Activated CD4-positive, CD25-positive, alpha-beta regulatory T cell treated with anti-CD3 and anti-CD28 coated beads, Interleukin-2, amount 50 U/mL, for 24 hours (primary cell): ENCODE measurements around the gene HIC2.
"Not testable (repeated sequence)": the region's sequence is repeated elsewhere in the genome, so short reads cannot be mapped to it uniquely, and the experiment has no call there.

Experiments
- ATAC-seq, 2 donors: fragments of 150-1000 bp; cut with Tn5 transposase; one replicate each; pipeline ENCODE4 v1.10.0; 2021; ENCODE audit warnings: mild to moderate bottlenecking in 1 of 2, moderate library complexity in 1 of 2

HIC2 gene

GRCh38 chr22:21450858-21451353, 33.7 kb downstream of the HIC2 start:
- ATAC-seq, result no peak

GRCh38 chr22:21451545-21452520, 34.7 kb downstream of the HIC2 start:
- ATAC-seq, result no peak

GRCh38 chr22:21452666-21453065, 35.5 kb downstream of the HIC2 start:
- not testable (repeated sequence) for ATAC-seq

GRCh38 chr22:21454998-21455333, 37.8 kb downstream of the HIC2 start:
- ATAC-seq, result not testable (repeated sequence)

GRCh38 chr22:21455334-21456089, 38.3 kb downstream of the HIC2 start:
- no peak for ATAC-seq

- no peak for ATAC-seq
These were observed 40.0 kb downstream of the HIC2 start for GRCh38 chr22:21457023-21457787.

GRCh38 chr22:21462672-21463071, 45.5 kb downstream of the HIC2 start:
- not testable (repeated sequence) for ATAC-seq

GRCh38 chr22:21467337-21468193, 50.4 kb downstream of the HIC2 start, which contains the start of gene TMEM191C:
TMEM191C (plus strand) TSS chr22:21467387; CDS start chr22:21467460, 73 bp downstream.
- ATAC-seq, result not testable (repeated sequence)

- peak; percentile 89 to 91 for ATAC-seq
These were observed 51.3 kb downstream of the HIC2 start for GRCh38 chr22:21468194-21469096.

- not testable (repeated sequence) for ATAC-seq
These were observed 52.2 kb downstream of the HIC2 start for GRCh38 chr22:21469097-21469994.

- ATAC-seq, result not testable (repeated sequence)
These were observed 55.8 kb downstream of the HIC2 start for GRCh38 chr22:21472984-21473383.

GRCh38 chr22:21473664-21474063, 56.5 kb downstream of the HIC2 start:
- ATAC-seq, result not testable (repeated sequence)

GRCh38 chr22:21484039-21484438, 66.9 kb downstream of the HIC2 start:
- ATAC-seq, result not testable (repeated sequence)

- not testable (repeated sequence) for ATAC-seq
These were observed 70.6 kb downstream of the HIC2 start for GRCh38 chr22:21487723-21488122.

- ATAC-seq, result not testable (repeated sequence)
These were observed 72.0 kb downstream of the HIC2 start for GRCh38 chr22:21489149-21489680.

- ATAC-seq, result not testable (repeated sequence)
These were observed 73.4 kb downstream of the HIC2 start for GRCh38 chr22:21490556-21490955.

GRCh38 chr22:21492271-21492670, 75.1 kb downstream of the HIC2 start:
- ATAC-seq, result not testable (repeated sequence)

GRCh38 chr22:21493789-21494782, 76.9 kb downstream of the HIC2 start:
- not testable (repeated sequence) for ATAC-seq
